Measurements from ENCODE around the gene PPP1CA.
A peak's percentile ranks its signal among the peaks of the same experiment; 100 is the strongest.

Gene PPP1CA

GRCh38 chr11:67381244-67381972 lies 20.2 kb downstream of the PPP1CA start:
- DNase-seq, result no peak

- DNase-seq, result no peak
Measured at GRCh38 chr11:67379061-67380058, 22.3 kb downstream of the PPP1CA start.

- no peak for DNase-seq
Measured at GRCh38 chr11:67378544-67378943, 23.1 kb downstream of the PPP1CA start.

- peak; percentile 48 for DNase-seq
Measured at GRCh38 chr11:67376873-67377808, 24.5 kb downstream of the PPP1CA start.

- DNase-seq, result no peak
Measured at GRCh38 chr11:67376063-67376820, 25.4 kb downstream of the PPP1CA start.

- DNase-seq, result no peak
Measured at GRCh38 chr11:67375320-67376055, 26.2 kb downstream of the PPP1CA start.

- peak; percentile 33 for DNase-seq
Measured at GRCh38 chr11:67374571-67375281, 26.9 kb downstream of the PPP1CA start.

GRCh38 chr11:67373648-67374570 lies 27.7 kb downstream of the PPP1CA start:
- DNase-seq, result peak; percentile 84

- peak; percentile 83 for DNase-seq
Measured at GRCh38 chr11:67372993-67373647, 28.5 kb downstream of the PPP1CA start, which contains the start of gene CLCF1. TSS of gene CLCF1 (minus strand) at chr11:67373598. CDS start at chr11:67373539, 59 bp downstream.

- DNase-seq, result peak; percentile 66
Measured at GRCh38 chr11:67372321-67372992, 29.2 kb downstream of the PPP1CA start.

GRCh38 chr11:67371911-67372320 lies 29.7 kb downstream of the PPP1CA start:
- DNase-seq, result peak; percentile 59

GRCh38 chr11:67371189-67371910 lies 30.3 kb downstream of the PPP1CA start:
- DNase-seq, result peak; percentile 60

- peak; percentile 35 for DNase-seq
Measured at GRCh38 chr11:67370351-67371076, 31.1 kb downstream of the PPP1CA start.

- DNase-seq, result no peak
Measured at GRCh38 chr11:67369801-67370284, 31.8 kb downstream of the PPP1CA start.

- DNase-seq, result no peak
Measured at GRCh38 chr11:67369275-67369674, 32.4 kb downstream of the PPP1CA start.

- DNase-seq, result no peak
Measured at GRCh38 chr11:67368621-67369020, 33.0 kb downstream of the PPP1CA start.
